PFSK-1 (cell line): Measurements from ENCODE around the gene ATG4B.

Source experiments
- POLR2AphosphoS5 ChIP-seq: IDR thresholded peaks from 2 replicates; pipeline ENCODE4 v1.6.1; 2012; ENCODE audit warnings: low read depth, mild to moderate bottlenecking, control low read depth, low read length, moderate library complexity
- REST ChIP-seq, 2 experiments: IDR thresholded peaks; 2 replicates each; pipeline versions ENCODE4 v1.6.1 to v1.8.0; 2011 to 2012; ENCODE audit warnings: low read depth in 2 of 2, low read length in 2 of 2, control low read depth in 1 of 2, inconsistent platforms in 1 of 2, mild to moderate bottlenecking in 1 of 2, moderate library complexity in 1 of 2; ENCODE audit not compliant: insufficient read depth in 1 of 2
- TAF1 ChIP-seq: IDR thresholded peaks from 2 replicates; pipeline ENCODE4 v1.6.1; 2012; ENCODE audit warnings: low read length, control low read depth, borderline replicate concordance; ENCODE audit not compliant: insufficient read depth

GRCh38 chr2:241612156-241613016 lies 25.1 kb upstream of the ATG4B start:
- no peak for TF ChIP-seq REST (IDR thresholded peaks at IDR 0.05; ENCODE audit: insufficient read depth in 1 of 2, low read depth in 2 of 2, low read length in 2 of 2)
- no peak for TF ChIP-seq POLR2AphosphoS5
- TF ChIP-seq TAF1, result no peak
